GM18507 (cell line): Measurements from ENCODE around the gene RFX5.

Source experiments
- DNase-seq: peaks from one replicate; pipeline ENCODE4 v3.0.0; 2011; ENCODE audit warnings: low read depth; ENCODE audit not compliant: insufficient read length; ENCODE audit errors: extremely low spot score
- FAIRE-seq: peaks from 2 replicates; lab custom pipeline; 2011; peaks lifted over from hg19 to GRCh38; lab: Jason Lieb, UNC

Gene RFX5

GRCh38 chr1:151326619-151327222 is 20.3 kb downstream of the RFX5 start:
- peak; percentile 65 for DNase-seq
- peak; percentile 79 for FAIRE-seq

- FAIRE-seq = no peak
- DNase-seq = no peak
Observed at GRCh38 chr1:151325646-151326429, 21.2 kb downstream of the RFX5 start.

GRCh38 chr1:151325231-151325630 is 21.8 kb downstream of the RFX5 start:
- FAIRE-seq = no peak
- no peak for DNase-seq

- FAIRE-seq = no peak
- no peak for DNase-seq
Observed at GRCh38 chr1:151324390-151324930, 22.6 kb downstream of the RFX5 start.

GRCh38 chr1:151318975-151319374 is 28.1 kb downstream of the RFX5 start:
- no peak for FAIRE-seq
- no peak for DNase-seq

- FAIRE-seq = no peak
- no peak for DNase-seq
Observed at GRCh38 chr1:151315565-151316235, 31.4 kb downstream of the RFX5 start.

- no peak for FAIRE-seq
- DNase-seq = no peak
Observed at GRCh38 chr1:151314137-151314875, 32.7 kb downstream of the RFX5 start.

GRCh38 chr1:151313501-151313900 is 33.6 kb downstream of the RFX5 start:
- no peak for FAIRE-seq

GRCh38 chr1:151312826-151313225 is 34.2 kb downstream of the RFX5 start:
- DNase-seq = no peak
- FAIRE-seq = no peak

More at GRCh38 chr1:151313501-151313900, 33.6 kb downstream of the RFX5 start:
- no peak for DNase-seq

- DNase-seq = no peak
Observed at GRCh38 chr1:151312411-151312810, 34.6 kb downstream of the RFX5 start.

GRCh38 chr1:151311589-151312331 is 35.3 kb downstream of the RFX5 start:
- DNase-seq = no peak
- FAIRE-seq = no peak

More at GRCh38 chr1:151312411-151312810, 34.6 kb downstream of the RFX5 start:
- FAIRE-seq = no peak

- FAIRE-seq (no peak), DNase-seq (no peak)
Observed at GRCh38 chr1:151311011-151311410, 36.0 kb downstream of the RFX5 start.

GRCh38 chr1:151309811-151310323 is 37.2 kb downstream of the RFX5 start:
- FAIRE-seq = no peak
- DNase-seq = no peak

- no peak for DNase-seq
- no peak for FAIRE-seq
Observed at GRCh38 chr1:151294742-151295462, 52.1 kb downstream of the RFX5 start.

- DNase-seq = no peak
- no peak for FAIRE-seq
Observed at GRCh38 chr1:151293093-151293492, 54.0 kb downstream of the RFX5 start.

- DNase-seq (no peak), FAIRE-seq (no peak)
Observed at GRCh38 chr1:151292207-151293030, 54.6 kb downstream of the RFX5 start.

GRCh38 chr1:151290709-151291303 is 56.2 kb downstream of the RFX5 start:
- FAIRE-seq = no peak

More at GRCh38 chr1:151290709-151291303, 56.2 kb downstream of the RFX5 start:
- no peak for DNase-seq
